ENCODE results near the gene SMC1B.

Gene SMC1B

GRCh38 chr22:45344334-45344733 is 69.1 kb downstream of the SMC1B start:
- TF ChIP-seq CTCF (IDR thresholded peaks at IDR 0.05; ENCODE audit: unreplicated experiment in 3 of 3) = peak in 2 of 3 experiments; percentile 15 to 31
- Mint-ChIP-seq H3K9me3 (no peaks in the 10 kb centered on the region), H3K36me3 (ENCODE audit: low read depth) (peaks cover 29% of the 10 kb centered on the region), H3K27ac (no peak overlapping the region), H3K27me3 (ENCODE audit: low read depth) (no peaks in the 10 kb centered on the region), H3K4me1 (peaks cover 4% of the 10 kb centered on the region), H3K4me3 (no peak overlapping the region)

GRCh38 chr22:45343143-45343542 is 70.3 kb downstream of the SMC1B start:
- H3K9me3 Mint-ChIP-seq = no peaks in the 10 kb centered on the region
- H3K27me3 Mint-ChIP-seq (ENCODE audit: low read depth) = no peaks in the 10 kb centered on the region
- H3K36me3 Mint-ChIP-seq (ENCODE audit: low read depth) = peaks cover 30% of the 10 kb centered on the region
- no peak for TF ChIP-seq CTCF (IDR thresholded peaks at IDR 0.05; ENCODE audit: unreplicated experiment in 3 of 3)
- peaks cover 5% of the 10 kb centered on the region for H3K4me1 Mint-ChIP-seq
- H3K27ac Mint-ChIP-seq = no peak overlapping the region
- H3K4me3 Mint-ChIP-seq = no peak overlapping the region

- Mint-ChIP-seq H3K9me3 (no peaks in the 10 kb centered on the region), H3K36me3 (ENCODE audit: low read depth) (peaks cover 45% of the 10 kb centered on the region), H3K4me1 (peaks cover 22% of the 10 kb centered on the region), H3K4me3 (no peak overlapping the region), H3K27ac (peak overlapping the region; percentile 14 to 48 (median 33)), H3K27me3 (ENCODE audit: low read depth) (no peaks in the 10 kb centered on the region)
- no peak for TF ChIP-seq CTCF (IDR thresholded peaks at IDR 0.05; ENCODE audit: unreplicated experiment in 3 of 3)
Measured at GRCh38 chr22:45341498-45341897, 71.9 kb downstream of the SMC1B start.

- H3K27ac Mint-ChIP-seq = no peak overlapping the region
- peaks cover 31% of the 10 kb centered on the region for H3K4me1 Mint-ChIP-seq
- no peaks in the 10 kb centered on the region for H3K27me3 Mint-ChIP-seq (ENCODE audit: low read depth)
- peaks cover 48% of the 10 kb centered on the region for H3K36me3 Mint-ChIP-seq (ENCODE audit: low read depth)
- H3K9me3 Mint-ChIP-seq = no peaks in the 10 kb centered on the region
- no peak for TF ChIP-seq CTCF (IDR thresholded peaks at IDR 0.05; ENCODE audit: unreplicated experiment in 3 of 3)
- H3K4me3 Mint-ChIP-seq = no peak overlapping the region
Measured at GRCh38 chr22:45340323-45340722, 73.1 kb downstream of the SMC1B start.

- no peak for TF ChIP-seq CTCF (IDR thresholded peaks at IDR 0.05; ENCODE audit: unreplicated experiment in 3 of 3)
- no peaks in the 10 kb centered on the region for H3K27me3 Mint-ChIP-seq (ENCODE audit: low read depth)
Measured at GRCh38 chr22:45338795-45339194, 74.6 kb downstream of the SMC1B start.

GRCh38 chr22:45337536-45337935 is 75.9 kb downstream of the SMC1B start:
- no peak for TF ChIP-seq CTCF (IDR thresholded peaks at IDR 0.05; ENCODE audit: unreplicated experiment in 3 of 3)
- H3K27ac Mint-ChIP-seq = peak overlapping the region in 1 of 3 experiments; percentile 70
- peaks cover 31% of the 10 kb centered on the region for H3K4me1 Mint-ChIP-seq
- H3K4me3 Mint-ChIP-seq = no peak overlapping the region
- H3K27me3 Mint-ChIP-seq (ENCODE audit: low read depth) = no peaks in the 10 kb centered on the region
- peaks cover 61% of the 10 kb centered on the region for H3K36me3 Mint-ChIP-seq (ENCODE audit: low read depth)
- H3K9me3 Mint-ChIP-seq = no peaks in the 10 kb centered on the region

More at GRCh38 chr22:45338795-45339194, 74.6 kb downstream of the SMC1B start:
- Mint-ChIP-seq H3K4me1 (peaks cover 31% of the 10 kb centered on the region), H3K4me3 (no peak overlapping the region), H3K27ac (no peak overlapping the region), H3K9me3 (no peaks in the 10 kb centered on the region), H3K36me3 (ENCODE audit: low read depth) (peaks cover 57% of the 10 kb centered on the region)
